ENCODE results near the gene TSC22D4.

TSC22D4 gene

GRCh38 chr7:100483090-100483721 is 4.2 kb upstream of the TSC22D4 start:
- Histone ChIP-seq H3K9me3 (ENCODE audit: control insufficient read depth in 1 of 2, low read length in 2 of 2) (no peaks in the 10 kb centered on the region), H3K4me1 (ENCODE audit: control insufficient read depth in 1 of 2, insufficient read depth in 2 of 2, low read length in 2 of 2) (peaks cover 3 to 27% of the 10 kb centered on the region in 2 donors), H3K36me3 (ENCODE audit: control insufficient read depth in 1 of 2, insufficient read depth in 2 of 2, low read length in 2 of 2) (no peaks in the 10 kb centered on the region), H3K27ac (ENCODE audit: low read length) (no peak overlapping the region), H3K27me3 (ENCODE audit: low read depth, low read length) (no peaks in the 10 kb centered on the region), H3K4me3 (ENCODE audit: low read depth in 1 of 2, low read length in 2 of 2) (peak overlapping the region; percentile 5 to 68)

GRCh38 chr7:100482728-100483089 is 3.7 kb upstream of the TSC22D4 start:
- no peaks in the 10 kb centered on the region for H3K27me3 ChIP-seq (ENCODE audit: low read depth, low read length)
- peaks cover 3 to 27% of the 10 kb centered on the region in 2 donors for H3K4me1 ChIP-seq (ENCODE audit: control insufficient read depth in 1 of 2, insufficient read depth in 2 of 2, low read length in 2 of 2)
- no peak overlapping the region for H3K27ac ChIP-seq (ENCODE audit: low read length)
- no peaks in the 10 kb centered on the region for H3K9me3 ChIP-seq (ENCODE audit: control insufficient read depth in 1 of 2, low read length in 2 of 2)
- peak overlapping the region; percentile 5 to 68 for H3K4me3 ChIP-seq (ENCODE audit: low read depth in 1 of 2, low read length in 2 of 2)
- H3K36me3 ChIP-seq (ENCODE audit: control insufficient read depth in 1 of 2, insufficient read depth in 2 of 2, low read length in 2 of 2): no peaks in the 10 kb centered on the region

GRCh38 chr7:100481466-100481865 is 2.5 kb upstream of the TSC22D4 start:
- H3K4me1 ChIP-seq (ENCODE audit: control insufficient read depth in 1 of 2, insufficient read depth in 2 of 2, low read length in 2 of 2): peaks cover 8 to 39% of the 10 kb centered on the region in 2 donors

GRCh38 chr7:100477871-100478267 is 1.1 kb downstream of the TSC22D4 start:
- Histone ChIP-seq H3K27me3 (ENCODE audit: low read depth, low read length) (no peaks in the 10 kb centered on the region), H3K27ac (ENCODE audit: low read length) (peak overlapping the region; percentile 77), H3K4me3 (ENCODE audit: low read depth in 1 of 2, low read length in 2 of 2) (peak overlapping the region; percentile 80 to 90), H3K4me1 (ENCODE audit: control insufficient read depth in 1 of 2, insufficient read depth in 2 of 2, low read length in 2 of 2) (peaks cover 21 to 50% of the 10 kb centered on the region in 2 donors), H3K36me3 (ENCODE audit: control insufficient read depth in 1 of 2, insufficient read depth in 2 of 2, low read length in 2 of 2) (peaks cover 4 to 7% of the 10 kb centered on the region in 2 donors), H3K9me3 (ENCODE audit: control insufficient read depth in 1 of 2, low read length in 2 of 2) (no peaks in the 10 kb centered on the region)

More at GRCh38 chr7:100481466-100481865, 2.5 kb upstream of the TSC22D4 start:
- Histone ChIP-seq H3K27me3 (ENCODE audit: low read depth, low read length) (no peaks in the 10 kb centered on the region), H3K36me3 (ENCODE audit: control insufficient read depth in 1 of 2, insufficient read depth in 2 of 2, low read length in 2 of 2) (no peaks in the 10 kb centered on the region), H3K27ac (ENCODE audit: low read length) (no peak overlapping the region), H3K4me3 (ENCODE audit: low read depth in 1 of 2, low read length in 2 of 2) (no peak overlapping the region), H3K9me3 (ENCODE audit: control insufficient read depth in 1 of 2, low read length in 2 of 2) (no peaks in the 10 kb centered on the region)

GRCh38 chr7:100476903-100477870 is 1.8 kb downstream of the TSC22D4 start:
- Histone ChIP-seq H3K27ac (ENCODE audit: low read length) (peak overlapping the region; percentile 60), H3K4me1 (ENCODE audit: control insufficient read depth in 1 of 2, insufficient read depth in 2 of 2, low read length in 2 of 2) (peaks cover 21 to 49% of the 10 kb centered on the region in 2 donors), H3K9me3 (ENCODE audit: control insufficient read depth in 1 of 2, low read length in 2 of 2) (no peaks in the 10 kb centered on the region), H3K4me3 (ENCODE audit: low read depth in 1 of 2, low read length in 2 of 2) (peak overlapping the region; percentile 80 to 90), H3K36me3 (ENCODE audit: control insufficient read depth in 1 of 2, insufficient read depth in 2 of 2, low read length in 2 of 2) (peaks cover 4 to 8% of the 10 kb centered on the region in 2 donors), H3K27me3 (ENCODE audit: low read depth, low read length) (no peaks in the 10 kb centered on the region)

GRCh38 chr7:100476101-100476780 is 2.8 kb downstream of the TSC22D4 start:
- H3K27ac ChIP-seq (ENCODE audit: low read length): peak overlapping the region; percentile 60
- no peaks in the 10 kb centered on the region for H3K27me3 ChIP-seq (ENCODE audit: low read depth, low read length)
- peak overlapping the region; percentile 80 to 90 for H3K4me3 ChIP-seq (ENCODE audit: low read depth in 1 of 2, low read length in 2 of 2)
- H3K9me3 ChIP-seq (ENCODE audit: control insufficient read depth in 1 of 2, low read length in 2 of 2): no peaks in the 10 kb centered on the region
- peaks cover 21 to 55% of the 10 kb centered on the region in 2 donors for H3K4me1 ChIP-seq (ENCODE audit: control insufficient read depth in 1 of 2, insufficient read depth in 2 of 2, low read length in 2 of 2)
- H3K36me3 ChIP-seq (ENCODE audit: control insufficient read depth in 1 of 2, insufficient read depth in 2 of 2, low read length in 2 of 2): peaks cover 8% of the 10 kb centered on the region in 2 donors

GRCh38 chr7:100475549-100475948 is 3.5 kb downstream of the TSC22D4 start:
- Histone ChIP-seq H3K9me3 (ENCODE audit: control insufficient read depth in 1 of 2, low read length in 2 of 2) (no peaks in the 10 kb centered on the region), H3K4me1 (ENCODE audit: control insufficient read depth in 1 of 2, insufficient read depth in 2 of 2, low read length in 2 of 2) (peaks cover 21 to 55% of the 10 kb centered on the region in 2 donors), H3K27me3 (ENCODE audit: low read depth, low read length) (no peaks in the 10 kb centered on the region), H3K27ac (ENCODE audit: low read length) (peak overlapping the region; percentile 60), H3K36me3 (ENCODE audit: control insufficient read depth in 1 of 2, insufficient read depth in 2 of 2, low read length in 2 of 2) (peaks cover 8% of the 10 kb centered on the region in 2 donors), H3K4me3 (ENCODE audit: low read depth in 1 of 2, low read length in 2 of 2) (peak overlapping the region; percentile 80 to 90)

- H3K27ac ChIP-seq (ENCODE audit: low read length): no peak overlapping the region
- H3K4me3 ChIP-seq (ENCODE audit: low read depth in 1 of 2, low read length in 2 of 2): no peak overlapping the region
- peaks cover 18 to 56% of the 10 kb centered on the region in 2 donors for H3K4me1 ChIP-seq (ENCODE audit: control insufficient read depth in 1 of 2, insufficient read depth in 2 of 2, low read length in 2 of 2)
- no peaks in the 10 kb centered on the region for H3K27me3 ChIP-seq (ENCODE audit: low read depth, low read length)
- H3K9me3 ChIP-seq (ENCODE audit: control insufficient read depth in 1 of 2, low read length in 2 of 2): no peaks in the 10 kb centered on the region
- peaks cover 8% of the 10 kb centered on the region in 2 donors for H3K36me3 ChIP-seq (ENCODE audit: control insufficient read depth in 1 of 2, insufficient read depth in 2 of 2, low read length in 2 of 2)
Observed at GRCh38 chr7:100472854-100473499, 6.0 kb downstream of the TSC22D4 start.

GRCh38 chr7:100472121-100472851 is 6.7 kb downstream of the TSC22D4 start:
- Histone ChIP-seq H3K4me1 (ENCODE audit: control insufficient read depth in 1 of 2, insufficient read depth in 2 of 2, low read length in 2 of 2) (peaks cover 18 to 59% of the 10 kb centered on the region in 2 donors), H3K27me3 (ENCODE audit: low read depth, low read length) (no peaks in the 10 kb centered on the region), H3K27ac (ENCODE audit: low read length) (no peak overlapping the region), H3K9me3 (ENCODE audit: control insufficient read depth in 1 of 2, low read length in 2 of 2) (no peaks in the 10 kb centered on the region), H3K36me3 (ENCODE audit: control insufficient read depth in 1 of 2, insufficient read depth in 2 of 2, low read length in 2 of 2) (peaks cover 8 to 14% of the 10 kb centered on the region in 2 donors), H3K4me3 (ENCODE audit: low read depth in 1 of 2, low read length in 2 of 2) (no peak overlapping the region)

- H3K4me1 ChIP-seq (ENCODE audit: control insufficient read depth in 1 of 2, insufficient read depth in 2 of 2, low read length in 2 of 2): peaks cover 8 to 59% of the 10 kb centered on the region in 2 donors
- H3K27me3 ChIP-seq (ENCODE audit: low read depth, low read length): no peaks in the 10 kb centered on the region
- no peak overlapping the region for H3K27ac ChIP-seq (ENCODE audit: low read length)
- peaks cover 8 to 19% of the 10 kb centered on the region in 2 donors for H3K36me3 ChIP-seq (ENCODE audit: control insufficient read depth in 1 of 2, insufficient read depth in 2 of 2, low read length in 2 of 2)
- H3K4me3 ChIP-seq (ENCODE audit: low read depth in 1 of 2, low read length in 2 of 2): no peak overlapping the region
- H3K9me3 ChIP-seq (ENCODE audit: control insufficient read depth in 1 of 2, low read length in 2 of 2): no peaks in the 10 kb centered on the region
Observed at GRCh38 chr7:100471021-100471420, 8.0 kb downstream of the TSC22D4 start.

Measured in muscle layer of duodenum (tissue), 2 donors.